Measurements from ENCODE around the gene TRDN.
"Not testable (repeated sequence)": the region's sequence is repeated elsewhere in the genome, so short reads cannot be mapped to it uniquely, and the experiment has no call there.

The TRDN gene

DNA sequence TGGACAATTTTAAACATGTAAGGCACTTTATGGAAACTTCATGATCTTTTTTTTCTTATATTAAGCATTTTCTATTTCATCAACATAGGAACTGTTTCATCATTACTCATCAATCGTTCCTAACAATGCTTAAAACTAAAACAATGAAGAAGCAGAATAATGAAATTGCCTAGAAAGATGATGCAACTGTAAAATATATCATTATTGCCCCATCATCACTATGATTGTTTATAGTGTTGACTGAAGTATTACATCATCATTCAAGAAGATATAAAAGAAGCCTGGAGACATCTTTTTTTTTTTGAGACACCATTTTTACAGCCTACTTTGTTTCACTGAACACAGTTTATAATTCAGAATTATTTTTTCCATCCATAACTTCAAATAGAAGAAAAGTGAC lies 147.2 kb downstream of the TRDN start:
- no peak for DNase-seq

- no peak for DNase-seq
Observed at GRCh38 chr6:123480986-123481385, 155.8 kb downstream of the TRDN start.

- DNase-seq: not testable (repeated sequence)
Observed at GRCh38 chr6:123472025-123472702, 164.6 kb downstream of the TRDN start.

DNA sequence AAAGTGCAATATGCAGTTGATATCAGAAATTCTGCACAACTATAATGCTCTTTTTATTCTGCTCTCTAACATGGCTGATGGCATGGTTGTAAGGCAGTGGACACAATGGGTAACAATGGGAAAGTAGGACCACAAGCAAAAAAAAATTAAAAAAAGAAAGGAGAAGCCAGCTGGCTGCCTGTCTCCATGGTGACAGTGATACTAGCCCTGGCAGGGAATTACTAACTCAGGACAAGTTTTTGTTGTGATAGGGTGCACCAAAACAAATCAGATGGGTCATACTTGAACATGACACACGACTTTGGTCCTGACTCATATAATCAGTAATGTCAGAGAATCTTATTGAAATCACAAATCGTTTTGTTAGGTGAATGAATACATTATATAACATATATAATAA lies 169.4 kb downstream of the TRDN start:
- no peak for DNase-seq

GRCh38 chr6:123462152-123462551 lies 174.6 kb downstream of the TRDN start:
- no peak for DNase-seq

- DNase-seq: no peak
Observed at GRCh38 chr6:123458218-123458617, 178.5 kb downstream of the TRDN start.

GRCh38 chr6:123456836-123457235 lies 179.9 kb downstream of the TRDN start:
- DNase-seq: no peak

GRCh38 chr6:123454448-123454847 lies 182.3 kb downstream of the TRDN start:
- no peak for DNase-seq

DNA sequence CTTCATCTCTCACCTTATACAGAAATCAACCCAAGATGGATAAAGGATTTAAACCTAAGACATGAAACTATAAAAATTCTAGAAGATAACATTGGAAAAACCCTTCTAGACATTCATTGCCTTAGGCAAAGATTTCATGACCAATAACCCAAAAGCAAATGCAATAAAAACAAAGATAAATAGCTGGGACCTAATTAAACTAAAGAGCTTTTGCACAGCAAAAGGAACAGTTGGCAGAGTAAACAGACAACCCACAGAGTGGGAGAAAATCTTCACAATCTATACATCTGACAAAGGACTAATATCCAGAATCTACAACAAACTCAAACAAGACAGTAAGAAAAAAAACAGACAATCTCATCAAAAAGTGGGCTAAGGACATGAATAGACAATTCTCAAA lies 183.7 kb downstream of the TRDN start:
- not testable (repeated sequence) for DNase-seq

DNA sequence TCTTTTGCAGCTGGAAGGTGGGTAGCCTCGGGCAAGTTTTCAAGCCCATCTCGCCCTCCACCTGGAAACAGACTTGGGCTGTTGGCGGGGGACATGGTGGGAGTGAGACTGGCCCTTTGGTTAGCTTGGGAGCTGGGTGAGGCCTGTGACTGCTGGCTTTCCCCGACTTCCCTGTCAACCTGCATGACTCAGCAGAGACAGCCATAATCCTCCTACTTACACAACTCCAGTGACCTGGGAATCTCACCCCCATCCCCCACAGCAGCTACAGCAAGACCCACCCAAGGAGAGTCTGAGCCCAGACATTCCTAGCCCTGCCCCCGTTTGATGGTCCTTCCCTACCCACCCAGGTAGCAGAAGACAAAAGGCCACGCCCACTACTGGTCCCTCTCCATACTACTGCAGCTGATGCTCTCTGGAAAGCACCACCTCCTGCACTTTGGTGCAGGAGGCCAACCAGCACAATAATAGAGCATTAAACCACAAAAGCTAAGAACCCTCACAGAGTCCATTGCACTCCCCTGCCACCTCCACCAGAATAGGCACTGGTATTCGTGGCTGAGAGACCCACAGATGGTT lies 188.4 kb downstream of the TRDN start:
- DNase-seq: no peak

- no peak for DNase-seq
Observed at GRCh38 chr6:123447315-123447937, 189.3 kb downstream of the TRDN start.

DNA sequence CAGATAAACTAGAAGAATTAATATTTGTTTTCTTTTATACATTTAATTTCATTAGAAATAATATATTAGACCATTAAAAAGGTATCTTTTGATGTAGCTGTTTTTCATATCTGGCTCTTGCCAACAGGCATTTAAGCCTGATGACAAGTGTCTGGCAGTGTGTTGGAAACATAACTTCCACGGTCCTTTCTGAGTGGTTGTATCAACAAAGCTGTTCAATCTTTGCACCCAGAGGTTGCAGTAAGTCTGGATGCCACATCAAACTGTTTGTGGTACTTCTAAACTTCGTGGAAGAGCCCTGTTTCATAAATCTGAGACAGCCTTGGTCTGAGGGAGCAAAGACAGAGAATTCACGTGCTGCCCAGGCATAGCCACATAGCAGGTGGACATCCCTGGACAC lies 197.4 kb downstream of the TRDN start:
- DNase-seq: no peak

- no peak for DNase-seq
Observed at GRCh38 chr6:123434186-123434585, 202.6 kb downstream of the TRDN start.

GRCh38 chr6:123430970-123431369 lies 205.8 kb downstream of the TRDN start:
- DNase-seq: no peak

- DNase-seq: no peak
Observed at GRCh38 chr6:123427008-123427407, 209.7 kb downstream of the TRDN start.

DNA sequence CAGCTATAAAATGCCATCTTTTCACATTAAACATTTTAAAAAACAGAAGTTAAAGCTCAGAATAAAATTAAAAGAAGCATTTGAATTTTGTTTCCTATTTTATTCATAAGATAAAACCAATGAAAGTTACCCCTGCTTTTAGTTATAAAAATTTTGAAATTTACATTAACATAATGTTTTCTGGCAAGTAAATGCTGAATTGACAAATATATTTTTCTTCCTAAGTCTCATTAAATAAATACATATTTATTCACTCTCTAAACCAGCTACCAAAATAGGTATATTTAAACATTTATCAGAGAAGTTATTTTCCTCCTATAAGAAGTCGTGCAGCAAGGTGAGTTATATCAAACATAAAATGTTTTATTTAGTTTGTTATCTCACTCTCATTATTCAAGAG lies 213.6 kb downstream of the TRDN start:
- DNase-seq: no peak

GRCh38 chr6:123420512-123420911 lies 216.2 kb downstream of the TRDN start:
- DNase-seq: no peak

DNA sequence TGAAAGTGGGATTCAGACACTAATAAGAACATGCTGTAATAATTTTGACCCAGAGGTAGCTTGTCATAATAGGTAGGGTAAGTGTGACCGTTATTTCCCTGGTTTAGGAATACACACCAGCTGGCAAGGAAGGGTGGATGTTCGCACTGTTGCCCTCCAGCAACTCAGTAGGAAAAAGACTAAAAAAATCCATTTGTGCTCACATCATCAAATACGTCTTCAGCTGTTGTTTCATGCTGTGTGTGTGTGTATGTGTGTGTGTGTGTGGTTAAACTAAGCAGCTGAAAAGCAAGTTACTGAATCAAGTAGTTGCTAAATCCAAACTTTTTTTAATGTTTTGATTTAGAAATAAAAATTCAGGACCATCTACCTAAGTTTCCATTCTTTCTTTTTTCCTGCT lies 218.7 kb downstream of the TRDN start:
- DNase-seq: no peak

GRCh38 chr6:123417535-123417934 lies 219.2 kb downstream of the TRDN start:
- DNase-seq: no peak

- peak; percentile 50 for DNase-seq
Observed at GRCh38 chr6:123415844-123416468, 220.8 kb downstream of the TRDN start.

DNA sequence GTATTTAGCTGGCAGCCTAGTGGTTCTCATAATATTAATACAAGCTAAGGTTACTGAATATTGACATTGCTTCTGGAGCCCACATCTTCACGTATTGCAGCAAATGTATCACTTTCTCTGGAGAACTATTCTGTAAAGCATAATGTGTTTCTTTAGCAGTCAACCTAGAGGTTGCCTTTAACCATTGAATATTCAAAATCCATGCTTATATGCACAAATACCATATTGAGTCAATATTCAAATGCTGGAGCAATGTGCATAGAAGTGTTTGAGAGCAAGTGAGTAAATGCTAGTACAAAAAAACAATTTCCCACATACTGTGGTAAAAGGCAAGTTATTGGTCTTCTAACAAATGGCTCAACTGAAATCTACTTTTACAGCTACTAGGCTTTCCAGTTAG lies 231.8 kb downstream of the TRDN start:
- DNase-seq: no peak

GRCh38 chr6:123402052-123402451 lies 234.7 kb downstream of the TRDN start:
- DNase-seq: no peak

DNA sequence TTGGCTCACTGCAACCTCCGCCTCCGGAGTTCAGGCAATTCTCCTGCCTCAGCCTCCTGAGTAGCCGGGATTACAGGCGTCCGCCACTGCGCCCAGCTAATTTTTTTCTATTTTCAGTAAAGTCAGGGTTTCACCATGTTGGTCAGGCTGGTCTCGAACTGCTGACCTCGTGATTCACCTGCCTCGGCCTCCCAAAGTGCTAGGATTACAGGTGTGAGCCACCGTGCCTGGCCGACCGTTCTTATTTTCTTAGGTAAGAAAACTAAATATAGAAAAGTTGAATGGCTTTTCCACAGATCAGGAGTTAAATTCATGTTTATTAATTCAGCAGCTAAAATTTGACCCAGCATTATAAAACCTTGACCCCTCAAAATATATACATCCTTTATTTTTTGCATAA lies 238.7 kb downstream of the TRDN start:
- no peak for DNase-seq

GRCh38 chr6:123393331-123393730 lies 243.4 kb downstream of the TRDN start:
- DNase-seq: peak; percentile 76
